ENCODE results near the gene MIEF1.

- no peak for TF ChIP-seq POLR2AphosphoS5 (IDR thresholded peaks at IDR 0.05)
- TF ChIP-seq CTCF (IDR thresholded peaks at IDR 0.05), result no peak
Observed at GRCh38 chr22:39454385-39454871, 47.7 kb upstream of the MIEF1 start.

Data from prostate gland (tissue), 2 donors.